GM12878 (cell line): ENCODE results near the gene KDM6B. TPM values are rescaled to one million over a fixed set of nuclear protein-coding genes. Genes with fewer than 3 reads are reported as not detected.

Experiments used
- ATAC-seq: fragments of 200-7000 bp; cut with Tn5 transposase; 3 replicates; pipeline ENCODE4 v1.9.1; 2020; ENCODE audit warnings: mild to moderate bottlenecking, moderate library complexity
- BruUV-seq: library from RNA; stranded (reverse); fragments of 400-500 nt; replicated peaks from 2 replicates; lab custom pipeline; 2021; lab: Mats Ljungman, UMichigan
- CTCF ChIA-PET: fragments of 300-600 bp; sonication (Branson Sonifier 250); formaldehyde crosslinking; extraction: SDS; loops from one replicate; lab custom pipeline; 2021; ENCODE audit warnings: inconsistent platforms; lab: Yijun Ruan, JAX
- POLR2A ChIA-PET: fragments of 350-600 bp; formaldehyde crosslinking; extraction: SDS; loops from one replicate; lab custom pipeline; 2021; ENCODE audit warnings: inconsistent platforms; lab: Charles Lee
- RAD21 ChIA-PET: fragments of 300-600 bp; sonication (Branson Sonifier 250); formaldehyde crosslinking; loops from one replicate; lab custom pipeline; 2023; ENCODE audit warnings: antibody characterized with exemption; ENCODE audit not compliant: unreplicated experiment; lab: Charles Lee
- SMC1A ChIA-PET: fragments of 300-600 bp; sonication (Branson Sonifier 250); formaldehyde crosslinking; loops from one replicate; lab custom pipeline; 2023; ENCODE audit not compliant: unreplicated experiment, uncharacterized antibody; lab: Charles Lee
- DNase-seq: peaks from one replicate; pipeline ENCODE4 v3.0.0-alpha.2; 2011; ENCODE audit warnings: low read depth, low spot score
- FAIRE-seq: peaks from 3 replicates; lab custom pipeline; 2011; peaks lifted over from hg19 to GRCh38; lab: Jason Lieb, UNC
- H2AFZ ChIP-seq: 2 replicates; pipeline ENCODE4 v1.6.0; 2011; ENCODE audit warnings: low read depth, low read length, control low read depth; ENCODE audit not compliant: control insufficient read depth
- H3K27ac ChIP-seq: 2 replicates; pipeline ENCODE4 v1.5.1; 2011; ENCODE audit warnings: control low read depth; ENCODE audit not compliant: control insufficient read depth, insufficient read depth
- H3K27me3 ChIP-seq, 2 experiments: replicated peaks in 1 of 2; 2 replicates each; pipeline versions ENCODE4 v1.6.0 to v1.6.1; 2011; ENCODE audit warnings: low read length in 1 of 2; ENCODE audit not compliant: control insufficient read depth in 2 of 2, insufficient read depth in 2 of 2
- H3K36me3 ChIP-seq, 2 experiments: 2 replicates each; pipeline ENCODE4 v1.5.1; 2011; ENCODE audit warnings: low read length in 1 of 2; ENCODE audit not compliant: control insufficient read depth in 2 of 2, insufficient read depth in 2 of 2
- H3K4me1 ChIP-seq: 2 replicates; pipeline ENCODE4 v1.6.1; 2011; ENCODE audit warnings: mild to moderate bottlenecking, low read length, moderate library complexity, mixed read lengths; ENCODE audit not compliant: control insufficient read depth, insufficient read depth
- H3K4me2 ChIP-seq: 2 replicates; pipeline ENCODE4 v1.6.0; 2011; ENCODE audit warnings: control low read depth; ENCODE audit not compliant: control insufficient read depth, insufficient read depth
- H3K4me3 ChIP-seq: fragments of 200-600 bp; sonication (generic); 2 replicates; pipeline ENCODE4 v1.5.1; 2016
- H3K79me2 ChIP-seq: 2 replicates; pipeline ENCODE4 v1.6.0; 2011; ENCODE audit warnings: low read length; ENCODE audit not compliant: control insufficient read depth, insufficient read depth
- H3K9ac ChIP-seq: 2 replicates; pipeline ENCODE4 v1.8.0; 2011; ENCODE audit warnings: low read length, control low read depth, mixed read lengths; ENCODE audit not compliant: control insufficient read depth, insufficient read depth
- H3K9me3 ChIP-seq: replicated peaks from 3 replicates; pipeline ENCODE4 v1.5.1; 2011; ENCODE audit warnings: mild to moderate bottlenecking, low read length; ENCODE audit not compliant: control insufficient read depth, insufficient read depth
- H4K20me1 ChIP-seq: 2 replicates; pipeline ENCODE4 v1.6.0; 2011; ENCODE audit not compliant: control insufficient read depth, insufficient read depth
- CBFB ChIP-seq: IDR thresholded peaks from 2 replicates; pipeline ENCODE4 v1.6.1; 2016; ENCODE audit warnings: antibody characterized with exemption, low read depth
- DPF2 ChIP-seq: fragments of 450-650 bp; IDR thresholded peaks from 2 replicates; pipeline ENCODE4 v1.6.1; 2017; ENCODE audit warnings: mild to moderate bottlenecking
- GABPA ChIP-seq: IDR thresholded peaks from 2 replicates; pipeline ENCODE4 v1.6.1; 2014; ENCODE audit warnings: antibody characterized with exemption, low read depth, mild to moderate bottlenecking, inconsistent platforms
- IKZF1 ChIP-seq: fragments of 450-650 bp; conservative IDR thresholded peaks from 2 replicates; pipeline ENCODE4 v1.6.1; 2017; ENCODE audit warnings: antibody characterized with exemption, mild to moderate bottlenecking
- LARP7 ChIP-seq: fragments of 450-650 bp; IDR thresholded peaks from 2 replicates; pipeline ENCODE4 v1.6.1; 2017; ENCODE audit warnings: mild to moderate bottlenecking
- MXI1 ChIP-seq: fragments of 150-350 bp; IDR thresholded peaks from 2 replicates; pipeline ENCODE4 v1.6.1; 2011; ENCODE audit warnings: low read depth, mild to moderate bottlenecking, inconsistent platforms, low read length, improper control_type of control experiment
- STAT1 ChIP-seq: fragments of 450-650 bp; conservative IDR thresholded peaks from 2 replicates; pipeline ENCODE4 v1.6.1; 2014; ENCODE audit warnings: antibody characterized with exemption, mild to moderate bottlenecking
- SUZ12 ChIP-seq: fragments of 200-600 bp; sonication (generic); IDR thresholded peaks from one replicate; pipeline ENCODE4 v1.6.1; 2018; ENCODE audit warnings: antibody characterized with exemption, mild to moderate bottlenecking; ENCODE audit not compliant: unreplicated experiment
- TARDBP ChIP-seq: IDR thresholded peaks from 2 replicates; pipeline ENCODE4 v1.6.1; 2016; ENCODE audit warnings: borderline replicate concordance
- WGBS: methylation state at CpG from one replicate; pipeline ENCODE4 v1.1.6; 2016; ENCODE audit warnings: low lambda C conversion rate; ENCODE audit not compliant: insufficient replicate concordance, insufficient coverage; ENCODE audit errors: missing lambda C conversion rate; 5-methylcytosine and 5-hydroxymethylcytosine counted together
- in situ Hi-C: fragments of 300-500 bp; cut with MboI; formaldehyde crosslinking; loops from 9 replicates; pipeline ENCODE4 v1.14.3; 2018; ENCODE audit warnings: mixed read lengths
- intact Hi-C: fragments of 100-400 bp; cut with micrococcal nuclease; formaldehyde crosslinking; loops from one replicate; pipeline ENCODE4 v1.14.2; 2022; ENCODE audit not compliant: unreplicated experiment
- polyA plus RNA-seq, 11 experiments: library from polyadenylated mRNA; depleted of rRNA in 4 of 11; unstranded in 6 of 11; stranded (reverse) in 5 of 11; fragments of >200 nt; fragmentation: Nextera tagmentation in 4 of 11; fragmentation: Illumina TruSeq in 1 of 11; extraction: Ambion mirVana in 4 of 11; extraction: Trizol in 1 of 11; gene quantifications; 1 replicate in 1 of 11; 2 replicates in 10 of 11; pipeline versions ENCODE4 v1.2.1 to v1.2.3, GENCODE V29; 2011 to 2016; ENCODE audit warnings: inconsistent platforms in 2 of 11, missing spikeins in 2 of 11, low read depth in 1 of 11
- total RNA-seq, 4 experiments: library from RNA; depleted of rRNA in 3 of 4; stranded (reverse); fragments of >200 nt in 3 of 4; fragmentation: Illumina TruSeq in 1 of 4; extraction: Trizol in 1 of 4; gene quantifications; 2 replicates each; pipeline versions ENCODE4 v1.2.1 to v1.2.3, GENCODE V29; 2013 to 2021
- TF ChIP-seq, protein P1 (sequence below): IDR thresholded peaks from 2 replicates; pipeline ENCODE4 v1.6.1; 2011; ENCODE audit warnings: borderline replicate concordance, low read depth, mild to moderate bottlenecking, moderate library complexity, mixed read lengths, low read length; ENCODE audit not compliant: insufficient read depth; ENCODE audit errors: extremely low read length
- TF ChIP-seq, protein P2 (sequence below): fragments of 150-350 bp; IDR thresholded peaks from 2 replicates; pipeline ENCODE4 v1.6.1; 2014; ENCODE audit warnings: mild to moderate bottlenecking, low read depth, low read length
- TF ChIP-seq, protein P3 (sequence below): fragments of 450-650 bp; IDR thresholded peaks from 2 replicates; pipeline ENCODE4 v1.6.1; 2017; ENCODE audit warnings: mild to moderate bottlenecking

Gene KDM6B
- total and polyA plus RNA-seq, 10 of the 15 experiments (the other 5 are each of a cell fraction or from before 2014, with no cell fraction given) = 0.05 to 33.5 (median 2.3) TPM

DNA sequence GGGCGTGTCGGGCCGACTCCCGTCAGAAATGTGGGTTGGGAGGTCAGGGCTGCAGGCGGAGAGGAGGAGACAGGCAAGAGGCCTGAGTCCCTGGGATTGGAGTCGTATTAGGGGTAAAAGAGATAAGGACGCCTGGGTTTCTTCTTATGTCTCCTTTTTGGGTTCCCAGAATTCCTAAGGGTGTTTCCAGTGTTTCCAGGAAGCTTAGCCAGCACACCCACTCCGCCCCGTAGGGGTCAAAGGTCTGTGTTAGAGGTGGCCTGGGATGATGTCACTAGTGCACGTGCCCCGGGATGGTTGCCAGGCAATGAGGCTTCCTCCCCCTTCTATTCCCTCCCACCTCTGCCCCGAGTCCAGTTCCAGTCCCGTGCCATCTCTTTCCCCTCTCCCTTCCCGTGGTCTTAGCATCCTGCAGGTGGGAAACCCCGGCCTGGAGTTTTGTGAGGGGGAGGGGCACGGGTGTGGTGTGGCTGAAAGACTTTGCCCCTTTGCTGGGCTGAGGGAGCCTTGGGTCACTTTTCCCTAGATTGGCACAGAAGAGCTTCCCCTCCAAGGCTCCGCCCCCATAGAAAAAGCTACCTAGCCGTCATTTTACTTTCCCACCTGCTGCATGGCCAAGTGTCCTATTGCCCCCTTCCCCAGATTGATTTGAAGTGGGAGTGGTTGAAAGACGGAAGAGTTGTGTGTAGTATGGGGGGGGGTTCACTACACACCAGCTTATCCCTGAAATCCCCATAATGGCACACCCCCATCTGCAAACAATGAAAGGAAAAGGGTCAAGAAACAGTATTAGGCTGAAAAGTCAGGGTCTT lies 2.8 kb downstream of the KDM6B start (continued):
- TF ChIP-seq, protein P1, sequence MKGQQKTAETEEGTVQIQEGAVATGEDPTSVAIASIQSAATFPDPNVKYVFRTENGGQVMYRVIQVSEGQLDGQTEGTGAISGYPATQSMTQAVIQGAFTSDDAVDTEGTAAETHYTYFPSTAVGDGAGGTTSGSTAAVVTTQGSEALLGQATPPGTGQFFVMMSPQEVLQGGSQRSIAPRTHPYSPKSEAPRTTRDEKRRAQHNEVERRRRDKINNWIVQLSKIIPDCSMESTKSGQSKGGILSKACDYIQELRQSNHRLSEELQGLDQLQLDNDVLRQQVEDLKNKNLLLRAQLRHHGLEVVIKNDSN = peak; percentile 76
- TF ChIP-seq DPF2 = peak; percentile 34; the same call in 1 of the 2 replicates
- peak; percentile 93 for TF ChIP-seq IKZF1
- TF ChIP-seq STAT1 = 0 out of 2 replicates have a peak, but pooled peaks have one; percentile 63

DNA sequence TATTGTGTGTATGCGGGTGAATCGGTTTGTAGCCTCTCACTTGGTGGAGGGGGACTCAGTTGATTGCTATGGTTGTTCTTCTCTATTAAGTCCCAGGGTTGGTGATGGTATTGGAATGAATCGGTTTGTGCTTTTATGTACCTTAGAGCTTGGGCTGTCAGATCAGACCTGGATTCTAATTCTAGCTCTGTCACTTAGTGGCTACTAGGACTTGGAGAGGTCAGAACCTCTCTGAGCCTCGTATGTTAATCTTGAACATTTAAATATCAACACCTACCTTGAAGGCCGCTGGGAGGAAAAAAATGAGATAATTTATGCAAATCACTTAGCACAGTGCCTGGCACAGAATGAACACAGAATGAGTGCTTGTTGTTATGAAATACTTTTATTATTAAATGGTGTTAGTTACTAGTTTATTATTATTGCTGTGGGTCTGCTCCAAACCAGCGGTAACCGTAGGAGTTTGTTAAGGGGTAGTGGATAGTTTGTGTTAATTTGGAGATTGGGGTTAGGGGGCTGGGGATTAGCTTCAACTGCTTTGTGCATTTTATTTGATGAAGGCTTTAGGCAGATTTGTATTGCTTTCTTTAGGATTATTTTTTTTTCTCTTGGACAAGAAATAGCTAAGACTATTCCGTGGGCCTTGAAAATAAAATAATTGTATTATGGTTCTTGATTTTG lies 3.5 kb downstream of the KDM6B start:
- ChIA-PET CTCF (interaction anchor here (0.8 to 2.5 kb wide), 6 partner anchors 13 to 153 kb away, joined by 3 to 8 read pairs (median 4); partner anchors contain the start of genes TRAPPC1 and WRAP53), RAD21 (interaction anchor here (1.2 to 5.4 kb wide), 6 partner anchors 14 to 152 kb away, joined by 3 to 44 read pairs (median 4); partner anchors contain the start of genes CNTROB, CYB5D1, NAA38 and TMEM88), SMC1A (interaction anchor here (0.7 to 1.4 kb wide), 4 partner anchors 12 to 151 kb away, joined by 3 to 5 read pairs (median 4); partner anchors contain the start of genes CYB5D1 and NAA38), POLR2A (interaction anchor here (0.7 to 1.9 kb wide), 9 partner anchors 18 to 291 kb away, joined by 3 to 11 read pairs (median 4); partner anchors contain the start of genes CNTROB, CYB5D1, KCNAB3 and NAA38)
- Histone ChIP-seq H3K4me3 (peak overlapping the region; percentile 100), H3K27me3 (no peaks in the 10 kb centered on the region), H3K4me2 (peak overlapping the region; percentile 98), H4K20me1 (no peaks in the 10 kb centered on the region; the same call in 1 of the 2 replicates), H3K9me3 (no peaks in the 10 kb centered on the region), H3K36me3 (peaks cover 0 to 5% of the 10 kb centered on the region in 2 experiments; a peak in 1 of 4 replicates), H2AFZ (no peak overlapping the region), H3K27ac (peak overlapping the region; percentile 76), H3K9ac (peak overlapping the region; percentile 81), H3K79me2 (peaks cover 42% of the 10 kb centered on the region), H3K4me1 (peaks cover 30% of the 10 kb centered on the region)
- in situ Hi-C loops = no loop called here
- 1% methylated on average over 8 of the region's 8 CpGs for WGBS
- intact Hi-C loops = no loop called here
- no peak for ATAC-seq
- TSS peak; percentile 40 for BruUV-seq
- no peak for DNase-seq
- FAIRE-seq = peak; percentile 73
- TF ChIP-seq TARDBP (no peak), SUZ12 (no peak), LARP7 (no peak), GABPA (no peak), MXI1 (peak; percentile 33; the same call in 1 of the 2 replicates), DPF2 (no peak), CBFB (no peak)
- TF ChIP-seq, protein P2, sequence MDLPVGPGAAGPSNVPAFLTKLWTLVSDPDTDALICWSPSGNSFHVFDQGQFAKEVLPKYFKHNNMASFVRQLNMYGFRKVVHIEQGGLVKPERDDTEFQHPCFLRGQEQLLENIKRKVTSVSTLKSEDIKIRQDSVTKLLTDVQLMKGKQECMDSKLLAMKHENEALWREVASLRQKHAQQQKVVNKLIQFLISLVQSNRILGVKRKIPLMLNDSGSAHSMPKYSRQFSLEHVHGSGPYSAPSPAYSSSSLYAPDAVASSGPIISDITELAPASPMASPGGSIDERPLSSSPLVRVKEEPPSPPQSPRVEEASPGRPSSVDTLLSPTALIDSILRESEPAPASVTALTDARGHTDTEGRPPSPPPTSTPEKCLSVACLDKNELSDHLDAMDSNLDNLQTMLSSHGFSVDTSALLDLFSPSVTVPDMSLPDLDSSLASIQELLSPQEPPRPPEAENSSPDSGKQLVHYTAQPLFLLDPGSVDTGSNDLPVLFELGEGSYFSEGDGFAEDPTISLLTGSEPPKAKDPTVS = no peak
- TF ChIP-seq, protein P3, sequence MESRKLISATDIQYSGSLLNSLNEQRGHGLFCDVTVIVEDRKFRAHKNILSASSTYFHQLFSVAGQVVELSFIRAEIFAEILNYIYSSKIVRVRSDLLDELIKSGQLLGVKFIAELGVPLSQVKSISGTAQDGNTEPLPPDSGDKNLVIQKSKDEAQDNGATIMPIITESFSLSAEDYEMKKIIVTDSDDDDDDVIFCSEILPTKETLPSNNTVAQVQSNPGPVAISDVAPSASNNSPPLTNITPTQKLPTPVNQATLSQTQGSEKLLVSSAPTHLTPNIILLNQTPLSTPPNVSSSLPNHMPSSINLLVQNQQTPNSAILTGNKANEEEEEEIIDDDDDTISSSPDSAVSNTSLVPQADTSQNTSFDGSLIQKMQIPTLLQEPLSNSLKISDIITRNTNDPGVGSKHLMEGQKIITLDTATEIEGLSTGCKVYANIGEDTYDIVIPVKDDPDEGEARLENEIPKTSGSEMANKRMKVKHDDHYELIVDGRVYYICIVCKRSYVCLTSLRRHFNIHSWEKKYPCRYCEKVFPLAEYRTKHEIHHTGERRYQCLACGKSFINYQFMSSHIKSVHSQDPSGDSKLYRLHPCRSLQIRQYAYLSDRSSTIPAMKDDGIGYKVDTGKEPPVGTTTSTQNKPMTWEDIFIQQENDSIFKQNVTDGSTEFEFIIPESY = no peak
